OCI-LY1 (cell line): Measurements from ENCODE around the gene BCKDHB.

Experiments used
- CTCF ChIP-seq: fragments of 200-600 bp; sonication (generic), shearing (Covaris generic); IDR thresholded peaks from 2 replicates; pipeline ENCODE4 v1.5.1; 2017; ENCODE audit warnings: mild to moderate bottlenecking, antibody characterized with exemption, low read length, moderate library complexity, mixed read lengths
- EZH2 ChIP-seq: fragments of 200-600 bp; sonication (generic), shearing (Covaris generic); IDR thresholded peaks from 2 replicates; pipeline ENCODE4 v1.8.0; 2017; ENCODE audit warnings: borderline replicate concordance, mixed run types, mild to moderate bottlenecking, antibody characterized with exemption, low read length, moderate library complexity, mixed read lengths

GRCh38 chr6:80233958-80234357 is 127.5 kb downstream of the BCKDHB start:
- TF ChIP-seq CTCF, result no peak
- no peak for TF ChIP-seq EZH2
